ENCODE results near the gene GRAMD1A.
"Not testable (repeated sequence)": the region's sequence is repeated elsewhere in the genome, so short reads cannot be mapped to it uniquely, and the experiment has no call there.

The GRAMD1A gene

DNA sequence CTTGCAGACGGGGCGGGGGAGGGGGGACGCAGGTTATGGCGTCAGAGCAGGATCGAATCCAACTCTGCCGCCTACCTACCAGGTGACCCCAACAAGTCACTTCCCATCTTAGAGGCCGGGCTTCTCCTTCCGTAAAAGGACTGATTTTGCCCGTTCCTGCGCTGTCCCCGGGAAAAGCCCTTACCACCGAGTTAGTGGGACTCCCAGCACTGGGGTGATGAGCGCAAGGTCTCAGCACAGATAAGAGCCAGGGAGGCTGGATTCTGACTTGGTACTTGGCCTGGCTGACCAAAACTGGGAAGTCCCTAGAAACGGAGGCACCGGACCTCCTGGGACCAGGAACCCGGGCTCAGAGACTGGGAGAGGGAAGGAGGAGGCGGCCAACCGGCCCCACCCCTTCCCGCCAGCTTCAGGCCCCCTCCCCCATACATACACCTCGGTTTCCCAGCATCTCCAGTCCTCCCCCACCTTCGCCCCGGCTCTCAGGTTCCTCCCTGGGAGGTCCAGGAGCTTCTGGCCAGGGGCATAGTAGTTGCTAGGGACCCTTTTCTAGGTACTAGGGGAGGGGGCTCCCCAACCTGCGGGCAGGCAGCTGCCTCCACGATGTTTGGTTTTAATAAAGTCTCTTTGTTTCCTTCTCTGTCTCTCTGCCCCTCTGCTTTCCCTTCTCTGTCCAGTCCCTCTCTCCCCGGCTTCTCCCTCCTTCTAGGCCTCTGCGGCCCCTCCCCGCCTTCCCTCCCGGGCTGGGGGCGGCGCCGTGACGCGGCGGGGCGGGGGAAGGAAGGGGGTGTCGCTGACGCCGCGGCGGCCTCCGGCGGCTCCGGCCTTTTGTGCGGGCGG is at the start of gene GRAMD1A:
TSS of gene GRAMD1A (plus strand) at position 826 of the 840 bp plus-strand sequence. CDS start 156 bp downstream, outside the sequence.
- peak; percentile 75 for DNase-seq

DNA sequence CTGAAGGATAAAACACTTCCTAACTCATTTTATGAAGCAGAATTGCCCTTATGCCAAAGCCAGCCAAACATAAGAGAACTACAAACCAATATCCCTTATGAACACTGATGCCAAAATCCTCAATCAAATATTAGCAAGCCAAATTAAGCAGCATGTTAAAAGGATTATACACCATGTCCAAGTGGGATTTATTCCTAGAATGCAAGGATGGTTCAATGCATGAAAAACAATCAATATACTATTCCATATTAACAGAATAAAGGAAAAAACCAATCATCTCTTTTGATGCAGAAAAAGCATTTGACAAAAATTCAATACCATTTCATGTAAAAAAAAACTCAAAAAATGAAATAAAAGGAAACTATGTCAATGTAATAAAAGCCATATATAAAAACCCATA is 47.0 kb upstream of the GRAMD1A start:
- DNase-seq = no peak

DNA sequence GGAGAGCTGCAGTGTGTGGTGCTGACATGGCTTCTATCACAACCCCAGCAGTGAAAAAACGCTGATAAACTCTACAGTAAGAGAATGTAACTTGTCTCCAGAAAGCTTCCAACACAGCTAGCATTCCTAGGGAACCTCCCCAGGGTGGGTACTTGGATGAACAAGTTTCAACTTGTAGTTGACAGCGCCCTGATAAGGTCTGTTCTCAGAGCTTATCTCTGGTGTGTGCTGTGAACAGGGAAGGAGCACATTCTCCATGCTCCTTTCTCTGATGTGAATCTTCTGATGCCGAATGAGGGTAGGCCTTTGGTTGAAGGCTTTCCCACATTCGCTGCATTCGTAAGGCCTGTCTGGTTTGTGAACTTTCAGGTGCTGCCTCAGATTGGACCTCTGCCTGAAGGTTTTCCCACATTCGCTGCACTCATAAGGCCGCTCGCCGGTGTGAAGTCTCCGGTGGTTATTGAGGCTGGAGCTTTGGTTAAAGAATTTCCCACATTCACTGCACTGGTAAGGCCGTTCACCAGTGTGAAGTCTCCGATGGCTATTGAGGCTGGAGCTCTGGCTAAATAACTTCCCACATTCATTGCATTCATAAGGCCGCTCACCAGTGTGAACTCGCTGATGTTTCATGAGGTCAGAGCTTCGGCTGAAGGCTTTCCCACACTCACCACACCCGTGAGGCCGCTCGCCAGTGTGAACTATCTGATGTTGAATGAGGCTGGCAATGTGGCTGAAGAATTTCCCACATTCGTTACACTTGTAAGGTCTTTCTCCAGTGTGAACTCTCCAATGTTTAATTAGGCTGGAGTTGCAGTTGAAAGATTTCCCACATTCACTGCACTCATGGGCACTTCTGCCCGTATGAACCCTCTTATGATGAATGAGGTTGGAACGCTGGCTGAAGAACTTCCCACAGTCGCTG is 42.0 kb upstream of the GRAMD1A start:
- no peak for DNase-seq

DNA sequence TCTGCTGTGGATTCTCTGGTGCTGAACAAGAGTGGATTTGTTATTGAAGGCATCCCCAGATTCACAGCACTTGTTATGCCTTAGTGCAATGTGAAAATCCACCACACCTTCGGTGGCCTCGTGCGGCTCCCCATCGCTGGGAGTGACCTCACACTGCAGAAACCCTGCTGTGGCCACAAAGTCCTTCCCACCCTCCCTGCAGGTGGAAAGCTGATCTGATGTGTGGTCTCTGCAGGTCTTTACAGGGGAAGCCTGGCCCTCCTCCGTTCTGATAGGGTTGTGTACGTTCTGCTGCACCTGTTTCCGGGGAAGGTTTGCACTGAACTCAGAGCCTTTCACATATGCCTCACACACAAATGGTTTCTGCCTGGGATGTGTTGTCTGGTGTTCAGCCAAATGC is 41.1 kb upstream of the GRAMD1A start:
- no peak for DNase-seq

DNA sequence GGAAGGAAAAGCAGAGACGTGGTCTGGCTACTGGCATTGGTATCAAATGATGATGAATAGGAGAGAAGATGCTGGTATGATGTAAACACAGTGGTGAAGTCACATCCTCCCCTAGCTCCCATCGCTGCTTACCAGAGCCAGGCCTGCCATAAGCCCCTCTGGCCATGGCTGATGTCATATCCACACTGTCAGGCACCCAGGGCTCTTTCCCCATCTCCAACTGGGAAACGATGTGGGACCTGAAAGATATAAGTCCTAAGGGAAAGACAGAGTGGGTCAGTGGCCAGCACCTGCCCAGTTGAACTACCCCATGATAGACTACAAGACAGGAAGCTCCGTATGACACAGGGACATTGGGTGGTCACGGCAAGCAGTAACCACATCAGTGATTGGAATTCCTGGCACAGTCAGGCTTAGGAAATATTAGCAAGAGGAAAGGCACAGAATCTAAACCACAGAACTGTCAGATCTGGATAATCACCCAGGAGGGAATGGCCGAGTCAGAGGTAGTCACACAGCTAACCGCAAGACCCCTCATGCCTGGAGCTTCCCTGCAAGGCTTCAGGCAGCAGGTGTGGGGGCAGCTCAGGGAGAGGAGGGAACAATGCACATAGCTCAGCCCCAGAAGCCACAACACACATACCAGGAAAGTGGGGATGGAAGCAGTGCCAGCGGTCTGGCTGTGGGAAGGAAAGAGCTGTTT is 39.9 kb upstream of the GRAMD1A start:
- no peak for DNase-seq

DNA sequence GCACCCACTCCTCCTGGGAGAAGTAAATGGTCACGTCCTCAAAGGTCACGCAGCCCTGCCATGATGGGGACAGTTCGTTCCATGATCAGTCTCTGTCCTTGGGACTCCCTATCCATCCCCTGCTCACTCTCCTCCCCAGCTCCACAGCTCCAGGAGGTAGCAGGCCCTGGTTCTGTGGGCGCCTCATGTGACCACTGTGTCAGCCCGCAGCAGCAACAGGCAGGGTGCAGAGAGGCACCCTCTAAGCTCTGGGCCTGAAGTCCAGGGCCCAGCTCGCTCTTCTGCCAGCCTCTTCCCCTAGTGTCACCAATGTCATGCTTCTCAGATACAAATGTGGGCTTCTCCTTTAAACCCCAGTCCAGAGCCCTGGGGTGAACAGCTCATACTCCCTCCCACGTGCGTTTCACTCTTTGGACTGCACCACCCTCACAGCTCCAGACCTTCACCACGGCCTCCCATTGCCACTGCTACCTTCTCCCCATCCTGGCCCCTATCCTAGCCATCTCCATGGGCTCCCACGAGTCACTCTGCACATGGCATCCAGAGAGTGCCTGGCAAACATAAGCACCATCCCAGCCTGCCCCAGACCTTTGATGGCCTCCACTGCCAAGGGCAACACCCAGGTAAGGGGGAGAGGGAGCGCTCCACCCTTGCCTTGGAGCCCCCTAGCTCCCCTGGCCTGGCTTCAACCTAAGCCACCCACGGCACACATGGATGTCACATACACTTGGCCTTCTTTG is 39.0 kb upstream of the GRAMD1A start:
- no peak for DNase-seq

DNA sequence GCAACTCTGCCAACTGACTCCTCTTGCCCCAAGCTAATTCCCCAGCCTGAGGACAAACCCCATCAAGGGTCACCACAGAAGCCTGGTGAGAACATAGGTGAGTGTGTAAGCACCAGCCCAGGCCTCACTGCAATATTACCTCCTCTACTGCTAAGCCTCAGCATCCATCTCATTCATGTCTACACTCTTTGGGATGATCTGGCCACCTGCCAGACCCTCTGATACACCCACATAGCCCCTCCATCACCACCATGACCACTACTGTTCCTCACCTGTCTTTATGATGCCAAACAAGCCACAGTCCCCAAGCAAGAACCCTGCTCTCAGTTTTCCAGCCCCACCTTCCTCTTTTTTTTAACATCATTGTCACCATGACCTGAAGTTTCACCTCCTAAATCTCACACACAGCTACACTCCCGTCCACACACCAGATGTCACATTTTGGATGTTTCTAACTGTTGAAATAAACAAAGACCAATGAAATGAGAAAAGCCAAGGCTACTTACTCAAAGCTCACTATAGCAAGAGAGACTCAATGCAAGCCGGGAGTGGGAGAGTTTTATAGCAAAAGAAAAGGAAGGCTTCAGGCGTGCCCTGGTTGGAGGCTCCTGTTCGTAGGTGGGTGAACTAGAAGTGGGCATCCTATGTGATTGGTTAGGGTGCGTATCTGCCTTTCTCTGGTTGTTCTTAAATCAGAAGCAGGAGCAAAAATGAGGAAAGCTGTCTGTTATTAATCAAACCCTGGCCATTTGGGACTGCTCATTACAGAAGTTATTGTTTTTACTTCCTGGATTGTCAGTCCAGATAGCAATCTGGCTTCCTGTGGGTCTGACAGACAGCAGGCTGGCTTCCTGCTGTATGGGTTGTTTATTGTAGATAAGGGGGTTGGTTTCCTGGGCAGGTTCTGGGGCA is 38.1 kb upstream of the GRAMD1A start:
- no peak for DNase-seq

DNA sequence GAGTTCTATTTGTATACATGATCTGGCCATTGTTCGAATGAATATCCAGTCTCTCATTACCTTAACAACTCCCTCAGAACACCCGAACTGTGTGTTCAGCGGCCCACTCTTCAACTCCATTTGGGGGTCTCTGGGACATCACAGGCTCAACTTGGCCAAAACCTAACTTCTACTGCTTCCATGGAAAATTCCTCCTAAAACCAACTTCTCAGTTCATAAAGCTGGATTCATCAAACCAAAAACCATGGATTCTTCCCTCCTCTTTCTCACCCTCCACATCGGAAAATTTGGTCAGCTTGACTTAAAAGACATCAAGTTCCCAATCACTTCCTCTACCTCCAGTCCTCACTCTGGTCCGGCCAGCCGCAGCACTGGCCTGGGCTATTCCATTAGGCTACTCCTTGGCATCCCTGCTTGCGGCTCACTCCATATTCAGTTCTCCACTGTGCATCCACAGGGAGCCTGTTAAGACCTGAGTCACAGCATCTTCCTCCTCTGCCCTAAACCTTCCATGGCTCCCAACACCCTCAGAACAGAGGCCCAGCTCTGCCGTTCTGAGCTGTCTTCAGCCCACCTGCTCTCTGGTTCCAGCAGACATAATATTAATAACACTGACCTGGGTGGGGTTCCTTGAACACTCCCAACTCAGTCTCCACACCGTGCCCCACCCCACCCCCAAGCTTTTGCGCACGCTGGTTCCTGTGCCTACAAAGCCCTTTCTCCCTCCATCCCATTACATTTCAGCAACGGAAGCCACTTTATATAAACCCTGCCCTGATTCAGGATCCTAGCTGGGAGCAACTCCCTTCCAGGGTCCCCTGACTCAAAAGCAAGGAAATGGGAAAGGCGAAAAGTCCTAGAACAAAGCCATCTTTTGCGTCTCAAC is 37.2 kb upstream of the GRAMD1A start:
- DNase-seq = no peak

DNA sequence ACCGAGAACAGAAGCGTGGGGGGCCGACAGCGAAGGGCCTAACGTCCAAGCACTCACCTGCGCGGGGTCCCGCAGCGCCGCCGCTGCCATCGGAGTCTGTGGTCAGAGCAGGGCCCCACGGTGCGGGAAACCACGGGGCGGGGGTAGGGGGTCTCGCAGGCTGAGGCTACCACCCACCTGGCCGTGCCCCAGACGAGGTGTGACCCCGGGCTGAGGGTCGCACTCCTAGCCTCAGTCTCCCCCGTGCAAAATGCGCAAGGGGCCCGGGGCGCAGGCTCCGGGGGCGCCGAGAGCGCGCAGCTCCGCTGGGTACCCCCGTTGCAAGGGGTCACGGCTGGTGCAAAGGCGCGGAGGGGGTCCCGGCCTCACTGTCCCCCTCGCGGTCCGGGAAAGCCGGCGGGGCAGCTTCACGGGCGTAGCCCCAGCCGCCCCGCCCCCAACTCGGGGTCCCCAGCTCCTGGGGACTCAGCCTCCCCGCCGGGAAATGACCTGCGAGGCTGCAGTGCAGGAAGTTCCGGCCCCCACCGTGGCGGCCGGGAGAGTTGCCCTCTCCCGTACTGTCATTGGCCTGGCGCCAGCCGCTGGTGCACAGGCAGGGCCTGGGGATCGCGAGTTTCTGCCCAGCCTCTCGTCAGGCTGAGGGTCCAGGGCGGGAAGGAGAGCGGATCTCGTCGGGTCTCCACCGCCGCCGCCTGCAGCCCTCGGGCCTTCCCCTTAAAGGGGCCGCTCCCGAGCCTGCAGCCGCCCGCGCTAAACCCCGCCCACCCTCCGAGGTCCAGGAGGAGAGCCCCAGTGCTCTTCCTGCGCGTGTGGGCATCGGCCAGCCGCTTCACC is 36.3 kb upstream of the GRAMD1A start, which contains the start of gene ZNF792:
TSS of gene ZNF792 (minus strand) at position 657 of the 834 bp plus-strand sequence. CDS start at position 90, 567 bp downstream.
- peak; percentile 42 for DNase-seq

DNA sequence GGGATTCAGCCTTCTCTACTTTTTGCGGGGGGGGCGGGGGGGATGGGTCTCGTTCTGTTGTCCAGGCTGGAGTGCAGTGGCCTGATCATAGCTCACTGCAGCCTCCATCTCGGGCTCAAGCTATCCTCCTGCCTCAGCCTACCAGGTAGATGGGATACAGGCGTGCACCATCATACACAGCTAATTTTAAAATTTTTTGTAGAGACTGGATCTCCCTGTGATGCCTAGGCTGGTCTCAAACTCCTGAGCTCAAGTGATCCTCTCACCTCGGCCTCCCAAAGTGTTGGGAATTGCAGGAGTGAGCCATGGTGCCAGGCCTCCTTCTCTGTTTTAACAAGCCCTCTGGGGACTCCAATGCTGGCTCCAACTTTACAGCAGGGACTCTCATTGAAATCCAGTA is 35.5 kb upstream of the GRAMD1A start:
- DNase-seq = no peak

DNA sequence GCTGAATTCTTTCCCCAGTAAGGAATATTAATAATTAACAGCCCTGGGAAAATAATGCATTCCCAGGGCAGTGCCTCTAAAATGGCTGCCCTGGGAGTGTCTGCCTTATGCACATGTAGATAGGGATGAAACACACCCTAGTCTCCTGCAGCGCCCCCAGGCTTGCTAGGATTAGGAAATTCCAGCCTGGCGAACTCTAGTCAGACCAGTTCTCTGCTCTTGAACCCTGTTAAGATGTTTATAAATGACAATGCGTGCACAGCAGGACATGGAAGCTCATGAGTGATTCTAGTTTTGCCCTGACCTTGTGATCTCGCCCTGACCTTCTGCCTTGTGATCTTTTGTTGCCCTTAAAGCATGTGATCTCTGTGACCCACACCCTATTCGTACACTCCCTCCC is 34.6 kb upstream of the GRAMD1A start:
- not testable (repeated sequence) for DNase-seq

DNA sequence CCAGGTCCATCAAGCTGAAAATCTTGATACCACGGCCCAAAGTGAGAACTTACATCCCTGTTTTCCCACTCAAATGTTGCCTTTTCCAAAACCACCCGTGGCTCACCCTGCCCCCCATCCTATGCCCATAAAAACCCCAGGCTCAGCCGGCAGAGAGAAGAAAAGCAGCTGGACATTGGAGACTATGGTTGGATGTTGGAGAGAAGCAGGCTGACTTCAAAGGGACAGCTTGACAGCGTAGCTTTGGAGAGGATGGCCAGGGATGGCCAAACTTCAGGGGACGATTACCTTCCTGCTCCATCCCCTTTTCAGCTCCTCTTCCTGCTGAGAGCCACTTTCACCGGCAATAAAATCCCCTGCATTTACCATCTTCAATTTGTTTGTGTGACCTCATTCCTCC is 32.6 kb upstream of the GRAMD1A start:
- no peak for DNase-seq

DNA sequence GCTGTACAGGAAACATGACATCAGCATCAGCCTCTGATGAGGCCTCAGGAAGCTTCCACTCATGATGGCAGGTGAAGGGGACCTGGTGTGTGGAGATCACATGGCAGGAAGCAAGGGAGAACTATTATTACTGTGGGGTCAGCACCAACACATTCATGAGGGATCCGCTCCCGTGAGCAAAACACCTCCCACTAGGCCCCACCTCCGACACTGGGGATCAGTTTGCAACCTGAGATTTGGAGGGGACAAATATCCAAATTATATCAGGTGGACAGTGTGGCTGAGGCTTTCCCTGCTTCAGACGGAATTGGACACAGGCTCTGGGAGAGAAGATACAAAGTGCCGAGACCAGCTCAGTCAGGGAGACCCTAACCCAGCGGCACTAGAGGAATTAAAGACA is 30.4 kb upstream of the GRAMD1A start:
- DNase-seq = no peak

DNA sequence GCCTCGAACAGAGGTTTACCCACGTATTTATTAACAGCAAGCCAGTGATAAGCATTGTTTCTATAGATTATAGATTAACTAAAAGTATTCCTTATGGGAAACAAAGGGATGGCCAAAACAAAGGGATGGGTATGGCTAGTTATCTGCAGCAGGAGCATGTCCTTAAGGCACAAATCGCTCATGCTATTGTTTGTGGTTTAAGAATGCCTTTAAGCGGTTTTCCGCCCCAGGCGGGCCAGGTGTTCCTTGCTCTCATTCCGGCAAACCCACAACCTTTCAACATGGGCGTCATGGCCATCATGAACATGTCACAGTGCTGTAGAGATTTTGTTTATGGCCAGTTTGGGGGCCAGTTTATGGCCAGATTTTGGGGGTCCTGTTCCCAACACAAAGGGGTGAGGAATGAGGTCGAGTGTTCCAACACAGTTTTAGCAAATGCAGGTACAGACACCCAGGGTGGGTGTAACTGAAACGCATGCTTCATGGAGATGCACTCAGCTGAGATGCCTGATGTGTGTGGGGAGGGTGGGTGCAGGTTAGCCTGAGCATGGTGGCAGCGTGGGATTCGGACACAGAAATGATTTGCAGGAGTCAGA is 29.8 kb upstream of the GRAMD1A start:
- not testable (repeated sequence) for DNase-seq

DNA sequence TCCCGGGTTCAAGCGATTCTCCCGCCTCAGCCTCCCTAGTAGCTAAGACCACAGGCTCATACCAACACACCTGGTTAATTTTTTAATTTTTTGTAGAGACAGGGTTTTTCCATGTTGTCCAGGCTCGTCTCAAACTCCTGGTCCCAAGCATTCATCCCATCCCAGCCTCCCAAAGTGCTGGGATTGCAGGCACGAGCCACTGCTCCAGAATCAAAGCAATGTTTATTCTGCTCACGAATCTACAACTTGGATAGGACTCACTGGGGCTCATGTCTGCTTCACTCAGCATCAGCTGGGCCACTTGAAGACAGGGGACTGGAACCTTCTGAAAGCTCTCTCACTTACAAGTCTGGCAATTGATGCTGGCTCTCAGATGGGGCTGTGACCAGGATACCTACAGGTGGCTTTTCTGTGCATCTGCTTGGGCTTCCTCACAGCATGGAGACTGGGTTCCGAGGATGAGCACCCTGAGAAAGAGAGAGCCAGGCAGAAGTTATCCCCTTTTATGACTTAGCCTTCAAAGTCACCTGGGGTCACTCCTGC is 27.9 kb upstream of the GRAMD1A start:
- no peak for DNase-seq

DNA sequence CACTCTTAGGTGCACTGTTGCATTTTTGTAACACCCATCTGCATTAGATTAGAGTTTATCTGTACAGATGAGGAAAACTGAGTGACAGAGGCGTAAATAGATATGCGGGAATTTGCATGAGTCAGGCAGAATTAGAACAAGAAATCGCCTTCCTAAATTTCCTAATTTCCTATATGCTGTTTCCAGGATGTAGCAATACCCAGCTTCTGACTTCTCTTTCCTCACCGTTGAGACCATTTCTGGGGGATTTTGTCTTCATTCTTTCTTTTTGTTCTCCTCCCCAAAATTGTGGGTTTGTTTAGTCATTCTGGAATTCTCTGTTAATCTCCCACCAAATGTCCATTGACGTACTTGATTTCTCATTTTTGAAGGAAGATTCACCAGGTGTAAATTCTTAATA is 25.5 kb upstream of the GRAMD1A start:
- no peak for DNase-seq

DNA sequence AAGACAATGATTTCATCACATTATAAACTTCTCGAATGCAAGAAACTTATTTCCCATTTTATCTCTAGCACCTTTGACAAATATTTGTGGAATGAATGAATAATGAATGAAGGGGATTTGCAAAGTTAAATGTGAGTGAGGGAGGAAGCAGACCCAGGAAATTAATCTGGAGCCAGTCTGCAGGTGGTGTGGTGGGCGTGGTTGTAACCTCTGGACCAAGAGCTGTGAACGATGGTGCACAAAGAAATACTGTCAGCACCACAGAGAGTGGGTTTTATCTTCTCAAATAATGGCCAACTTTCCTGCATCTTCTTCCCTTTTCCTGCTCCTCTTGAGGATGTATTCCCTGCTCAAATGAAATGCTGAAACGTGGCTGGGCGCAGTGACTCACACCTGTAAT is 25.1 kb upstream of the GRAMD1A start:
- no peak for DNase-seq

DNA sequence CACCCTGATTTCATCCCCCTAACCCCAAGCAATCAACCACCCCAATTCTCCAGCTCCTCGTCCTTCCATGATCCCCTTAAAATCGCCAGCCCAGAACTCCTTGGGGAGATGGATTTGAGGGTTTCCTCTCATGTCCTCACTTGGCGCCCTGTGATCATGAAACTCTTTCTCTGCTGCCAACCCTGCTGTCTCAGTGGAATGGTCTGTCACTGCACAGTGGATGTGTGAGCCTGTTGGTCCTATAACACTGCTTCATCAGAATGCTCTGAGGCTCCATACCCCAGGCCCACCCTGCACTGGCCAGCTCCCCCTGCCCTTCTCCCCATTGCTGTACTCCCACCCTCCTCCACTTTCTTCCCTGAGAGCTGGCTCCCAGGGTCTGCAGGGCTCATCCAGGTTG is 23.5 kb upstream of the GRAMD1A start:
- no peak for DNase-seq
